GM23338 (cell line): ENCODE measurements around the gene GUCY2C. TPM values are rescaled to one million over a fixed set of nuclear protein-coding genes. Genes with fewer than 3 reads are reported as not detected.

Source experiments
- ATAC-seq: fragments of 200-7000 bp; cut with Tn5 transposase; 3 replicates; pipeline ENCODE4 v1.9.1; 2020
- DNase-seq: peaks from one replicate; pipeline ENCODE4 v3.0.0-alpha.2; 2015; ENCODE audit warnings: low spot score
- H2AFZ ChIP-seq: fragments of 200-600 bp; sonication (generic); 2 replicates; pipeline ENCODE4 v1.8.0; 2016; ENCODE audit warnings: antibody characterized with exemption, mild to moderate bottlenecking, moderate library complexity
- H3F3A ChIP-seq: fragments of 200-600 bp; sonication (generic); replicated peaks from 2 replicates; pipeline ENCODE4 v1.8.0; 2017; ENCODE audit warnings: antibody characterized with exemption, mixed run types, low read depth
- H3K27ac ChIP-seq: fragments of 200-600 bp; sonication (generic); 2 replicates; pipeline ENCODE4 v1.6.1; 2016; ENCODE audit warnings: low read depth
- H3K27me3 ChIP-seq: fragments of 200-600 bp; sonication (generic); 2 replicates; pipeline ENCODE4 v1.8.0; 2016; ENCODE audit warnings: mild to moderate bottlenecking, mixed run types, moderate library complexity; ENCODE audit not compliant: insufficient read depth
- H3K36me3 ChIP-seq: fragments of 200-600 bp; sonication (generic); 2 replicates; pipeline ENCODE4 v1.8.0; 2016; ENCODE audit warnings: mild to moderate bottlenecking; ENCODE audit not compliant: insufficient read depth
- H3K4me1 ChIP-seq: fragments of 200-600 bp; sonication (generic); 2 replicates; pipeline ENCODE4 v1.8.0; 2016; ENCODE audit warnings: mild to moderate bottlenecking, moderate library complexity; ENCODE audit not compliant: insufficient read depth
- H3K4me2 ChIP-seq: fragments of 200-600 bp; sonication (generic); 2 replicates; pipeline ENCODE4 v1.7.1; 2017; ENCODE audit warnings: mixed run types
- H3K4me3 ChIP-seq: fragments of 200-600 bp; sonication (generic); 2 replicates; pipeline ENCODE4 v1.6.1; 2016; ENCODE audit warnings: mixed run types
- H3K79me2 ChIP-seq: fragments of 200-600 bp; sonication (generic); replicated peaks from 2 replicates; pipeline ENCODE4 v1.8.0; 2017; ENCODE audit warnings: mild to moderate bottlenecking; ENCODE audit not compliant: insufficient read depth
- H3K9me2 ChIP-seq: fragments of 200-600 bp; sonication (generic); 2 replicates; pipeline ENCODE4 v1.8.0; 2017; ENCODE audit not compliant: insufficient read depth
- H4K20me1 ChIP-seq: fragments of 200-600 bp; sonication (generic); replicated peaks from 2 replicates; pipeline ENCODE4 v1.8.0; 2017; ENCODE audit warnings: mild to moderate bottlenecking; ENCODE audit not compliant: insufficient read depth
- H3K27ac Mint-ChIP-seq: 2 replicates; pipeline ENCODE4 v1.8.0; 2020; ENCODE audit warnings: inconsistent platforms, mild to moderate bottlenecking, moderate library complexity, mixed read lengths
- H3K27me3 Mint-ChIP-seq: 3 replicates; pipeline ENCODE4 v1.8.0; 2022; ENCODE audit warnings: low read depth, mild to moderate bottlenecking, moderate library complexity, mixed read lengths, inconsistent platforms; ENCODE audit not compliant: insufficient read depth, poor library complexity
- H3K36me3 Mint-ChIP-seq: 3 replicates; pipeline ENCODE4 v1.8.0; 2021; ENCODE audit warnings: low read depth, mild to moderate bottlenecking, inconsistent platforms, moderate library complexity, mixed read lengths
- H3K4me1 Mint-ChIP-seq: 3 replicates; pipeline ENCODE4 v1.8.0; 2020; ENCODE audit warnings: mild to moderate bottlenecking, inconsistent platforms, mixed read lengths
- H3K4me3 Mint-ChIP-seq: 3 replicates; pipeline ENCODE4 v1.8.0; 2021; ENCODE audit warnings: moderate library complexity, mild to moderate bottlenecking, inconsistent platforms, mixed read lengths
- H3K9me3 Mint-ChIP-seq: 3 replicates; pipeline ENCODE4 v1.8.0; 2020; ENCODE audit warnings: moderate library complexity, mild to moderate bottlenecking, inconsistent platforms, mixed read lengths
- CREB1 ChIP-seq: fragments of 250-450 bp; sonication (Bioruptor Pico); IDR thresholded peaks from 2 replicates; pipeline ENCODE4 v1.5.0; 2020; ENCODE audit warnings: low read depth, mild to moderate bottlenecking, moderate library complexity
- EZH2 ChIP-seq: fragments of 200-600 bp; sonication (generic); IDR thresholded peaks from one replicate; pipeline ENCODE4 v1.8.0; 2017; ENCODE audit warnings: antibody characterized with exemption, mild to moderate bottlenecking, low read depth; ENCODE audit not compliant: unreplicated experiment
- EZH2phosphoT487 ChIP-seq: fragments of 200-600 bp; sonication (generic); IDR thresholded peaks from one replicate; pipeline ENCODE4 v1.8.1; 2018; ENCODE audit warnings: antibody characterized with exemption; ENCODE audit not compliant: unreplicated experiment
- JUNB ChIP-seq: IDR thresholded peaks from one replicate; pipeline ENCODE4 v1.6.1; 2016; ENCODE audit warnings: antibody characterized with exemption; ENCODE audit not compliant: unreplicated experiment
- STAT1 ChIP-seq: IDR thresholded peaks from one replicate; pipeline ENCODE4 v1.6.1; 2016; ENCODE audit warnings: antibody characterized with exemption; ENCODE audit not compliant: unreplicated experiment
- ZNF114 ChIP-seq: fragments of 250-450 bp; sonication (Bioruptor Pico); IDR thresholded peaks from 2 replicates; pipeline ENCODE4 v1.5.0; 2020; ENCODE audit warnings: mild to moderate bottlenecking, moderate library complexity
- ZNF331 ChIP-seq: fragments of 250-450 bp; sonication (Bioruptor Pico); IDR thresholded peaks from 2 replicates; pipeline ENCODE4 v1.5.0; 2020; ENCODE audit warnings: low read depth, mild to moderate bottlenecking, moderate library complexity
- polyA plus RNA-seq: library from polyadenylated mRNA; unstranded; fragments of >200 nt; fragmentation: Nextera tagmentation; extraction: Ambion mirVana; gene quantifications from 2 replicates; pipeline ENCODE4 v1.2.1, GENCODE V29; 2016
- total RNA-seq: library from RNA; depleted of rRNA; stranded (reverse); fragments of >200 nt; shearing (Covaris generic); gene quantifications from 2 replicates; pipeline ENCODE4 v1.2.3, GENCODE V29; 2014
- TF ChIP-seq, protein P1 (sequence below): fragments of 250-450 bp; sonication (Bioruptor Pico); IDR thresholded peaks from 2 replicates; pipeline ENCODE4 v1.5.0; 2020; ENCODE audit warnings: mild to moderate bottlenecking, moderate library complexity
- TF ChIP-seq, protein P2 (sequence below), 2 experiments: fragments of 200-600 bp in 1 of 2; sonication (generic) in 1 of 2; conservative IDR thresholded peaks; 2 replicates each; pipeline versions ENCODE4 v1.5.1 to v1.6.1; 2016 to 2017; ENCODE audit warnings: antibody characterized with exemption in 2 of 2, low read depth in 2 of 2, mild to moderate bottlenecking in 2 of 2, moderate library complexity in 1 of 2

Gene GUCY2C
- total and polyA plus RNA-seq, 2 experiments from 2014 or later: 2.1 to 3.1 TPM

DNA sequence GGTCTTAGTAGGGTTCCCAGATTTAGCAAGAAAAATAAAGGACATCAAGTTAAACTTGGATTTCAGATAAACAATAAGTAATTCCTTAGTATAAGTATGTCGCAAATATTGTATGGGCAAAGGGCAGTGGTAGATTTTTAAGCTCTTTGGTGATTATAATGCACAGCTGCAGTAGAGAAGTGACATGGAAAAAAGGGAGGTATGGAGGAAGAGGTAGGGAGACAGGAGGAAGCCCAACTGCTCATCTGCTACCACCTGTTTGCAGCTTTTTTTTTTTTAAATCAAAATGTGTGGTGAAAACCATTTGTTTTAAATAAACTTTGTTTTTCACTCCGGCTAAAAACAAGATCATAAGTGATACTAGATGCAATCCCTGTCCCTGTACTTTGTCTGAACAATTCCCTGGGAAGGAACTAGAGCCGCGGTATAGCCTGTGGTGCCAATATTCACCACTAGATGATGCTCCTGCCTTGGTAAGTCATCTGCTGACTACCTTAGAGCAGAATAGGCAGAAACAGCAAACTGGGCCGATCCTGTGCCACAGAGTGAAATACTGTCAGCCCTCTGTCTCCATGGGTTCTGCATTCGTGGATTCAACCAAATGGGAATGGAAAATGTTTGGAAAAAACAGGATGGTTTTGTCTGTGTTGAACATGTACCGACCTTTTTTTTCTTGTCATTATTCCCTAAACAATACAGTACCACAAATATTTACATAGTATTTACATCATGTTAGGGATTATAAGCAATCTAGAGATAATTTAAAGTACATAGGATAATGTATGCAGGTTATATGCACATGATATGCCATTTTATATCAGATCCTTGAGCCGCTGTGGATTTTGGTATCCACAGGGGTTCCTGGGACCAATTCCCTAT is 66.3 kb downstream of the GUCY2C start:
- Histone ChIP-seq H3K4me3 (no peak overlapping the region), H3K36me3 (no peaks in the 10 kb centered on the region), H3K27ac (no peak overlapping the region), H3K27me3 (no peaks in the 10 kb centered on the region), H3K79me2 (no peaks in the 10 kb centered on the region), H3K4me1 (peaks cover 17% of the 10 kb centered on the region), H3F3A (no peaks in the 10 kb centered on the region), H4K20me1 (no peaks in the 10 kb centered on the region), H2AFZ (no peak overlapping the region), H3K4me2 (no peak overlapping the region), H3K9me2 (no peaks in the 10 kb centered on the region)
- DNase-seq (peak; percentile 92), ATAC-seq (peak; percentile 100)
- Mint-ChIP-seq H3K4me1 (peaks cover 11% of the 10 kb centered on the region; the same call in 2 of the 3 replicates), H3K36me3 (no peaks in the 10 kb centered on the region; the same call in 2 of the 3 replicates), H3K9me3 (no peaks in the 10 kb centered on the region), H3K27ac (no peak overlapping the region), H3K4me3 (no peak overlapping the region), H3K27me3 (no peaks in the 10 kb centered on the region)
- TF ChIP-seq EZH2: no peak
- no peak for TF ChIP-seq CREB1 (CRISPR knock-in tag)
- no peak for TF ChIP-seq ZNF114 (CRISPR knock-in tag)
- TF ChIP-seq, protein P1, sequence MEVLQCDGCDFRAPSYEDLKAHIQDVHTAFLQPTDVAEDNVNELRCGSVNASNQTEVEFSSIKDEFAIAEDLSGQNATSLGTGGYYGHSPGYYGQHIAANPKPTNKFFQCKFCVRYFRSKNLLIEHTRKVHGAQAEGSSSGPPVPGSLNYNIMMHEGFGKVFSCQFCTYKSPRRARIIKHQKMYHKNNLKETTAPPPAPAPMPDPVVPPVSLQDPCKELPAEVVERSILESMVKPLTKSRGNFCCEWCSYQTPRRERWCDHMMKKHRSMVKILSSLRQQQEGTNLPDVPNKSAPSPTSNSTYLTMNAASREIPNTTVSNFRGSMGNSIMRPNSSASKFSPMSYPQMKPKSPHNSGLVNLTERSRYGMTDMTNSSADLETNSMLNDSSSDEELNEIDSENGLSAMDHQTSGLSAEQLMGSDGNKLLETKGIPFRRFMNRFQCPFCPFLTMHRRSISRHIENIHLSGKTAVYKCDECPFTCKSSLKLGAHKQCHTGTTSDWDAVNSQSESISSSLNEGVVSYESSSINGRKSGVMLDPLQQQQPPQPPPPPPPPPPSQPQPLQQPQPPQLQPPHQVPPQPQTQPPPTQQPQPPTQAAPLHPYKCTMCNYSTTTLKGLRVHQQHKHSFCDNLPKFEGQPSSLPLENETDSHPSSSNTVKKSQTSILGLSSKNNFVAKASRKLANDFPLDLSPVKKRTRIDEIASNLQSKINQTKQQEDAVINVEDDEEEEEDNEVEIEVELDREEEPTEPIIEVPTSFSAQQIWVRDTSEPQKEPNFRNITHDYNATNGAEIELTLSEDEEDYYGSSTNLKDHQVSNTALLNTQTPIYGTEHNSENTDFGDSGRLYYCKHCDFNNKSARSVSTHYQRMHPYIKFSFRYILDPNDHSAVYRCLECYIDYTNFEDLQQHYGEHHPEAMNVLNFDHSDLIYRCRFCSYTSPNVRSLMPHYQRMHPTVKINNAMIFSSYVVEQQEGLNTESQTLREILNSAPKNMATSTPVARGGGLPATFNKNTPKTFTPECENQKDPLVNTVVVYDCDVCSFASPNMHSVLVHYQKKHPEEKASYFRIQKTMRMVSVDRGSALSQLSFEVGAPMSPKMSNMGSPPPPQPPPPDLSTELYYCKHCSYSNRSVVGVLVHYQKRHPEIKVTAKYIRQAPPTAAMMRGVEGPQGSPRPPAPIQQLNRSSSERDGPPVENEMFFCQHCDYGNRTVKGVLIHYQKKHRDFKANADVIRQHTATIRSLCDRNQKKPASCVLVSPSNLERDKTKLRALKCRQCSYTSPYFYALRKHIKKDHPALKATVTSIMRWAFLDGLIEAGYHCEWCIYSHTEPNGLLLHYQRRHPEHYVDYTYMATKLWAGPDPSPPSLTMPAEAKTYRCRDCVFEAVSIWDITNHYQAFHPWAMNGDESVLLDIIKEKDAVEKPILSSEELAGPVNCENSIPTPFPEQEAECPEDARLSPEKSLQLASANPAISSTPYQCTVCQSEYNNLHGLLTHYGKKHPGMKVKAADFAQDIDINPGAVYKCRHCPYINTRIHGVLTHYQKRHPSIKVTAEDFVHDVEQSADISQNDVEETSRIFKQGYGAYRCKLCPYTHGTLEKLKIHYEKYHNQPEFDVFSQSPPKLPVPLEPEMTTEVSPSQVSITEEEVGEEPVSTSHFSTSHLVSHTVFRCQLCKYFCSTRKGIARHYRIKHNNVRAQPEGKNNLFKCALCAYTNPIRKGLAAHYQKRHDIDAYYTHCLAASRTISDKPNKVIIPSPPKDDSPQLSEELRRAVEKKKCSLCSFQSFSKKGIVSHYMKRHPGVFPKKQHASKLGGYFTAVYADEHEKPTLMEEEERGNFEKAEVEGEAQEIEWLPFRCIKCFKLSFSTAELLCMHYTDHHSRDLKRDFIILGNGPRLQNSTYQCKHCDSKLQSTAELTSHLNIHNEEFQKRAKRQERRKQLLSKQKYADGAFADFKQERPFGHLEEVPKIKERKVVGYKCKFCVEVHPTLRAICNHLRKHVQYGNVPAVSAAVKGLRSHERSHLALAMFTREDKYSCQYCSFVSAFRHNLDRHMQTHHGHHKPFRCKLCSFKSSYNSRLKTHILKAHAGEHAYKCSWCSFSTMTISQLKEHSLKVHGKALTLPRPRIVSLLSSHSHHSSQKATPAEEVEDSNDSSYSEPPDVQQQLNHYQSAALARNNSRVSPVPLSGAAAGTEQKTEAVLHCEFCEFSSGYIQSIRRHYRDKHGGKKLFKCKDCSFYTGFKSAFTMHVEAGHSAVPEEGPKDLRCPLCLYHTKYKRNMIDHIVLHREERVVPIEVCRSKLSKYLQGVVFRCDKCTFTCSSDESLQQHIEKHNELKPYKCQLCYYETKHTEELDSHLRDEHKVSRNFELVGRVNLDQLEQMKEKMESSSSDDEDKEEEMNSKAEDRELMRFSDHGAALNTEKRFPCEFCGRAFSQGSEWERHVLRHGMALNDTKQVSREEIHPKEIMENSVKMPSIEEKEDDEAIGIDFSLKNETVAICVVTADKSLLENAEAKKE: no peak
- no peak for TF ChIP-seq ZNF331
- no peak for TF ChIP-seq JUNB
- TF ChIP-seq STAT1: no peak
- TF ChIP-seq EZH2phosphoT487: no peak
- TF ChIP-seq, protein P2, sequence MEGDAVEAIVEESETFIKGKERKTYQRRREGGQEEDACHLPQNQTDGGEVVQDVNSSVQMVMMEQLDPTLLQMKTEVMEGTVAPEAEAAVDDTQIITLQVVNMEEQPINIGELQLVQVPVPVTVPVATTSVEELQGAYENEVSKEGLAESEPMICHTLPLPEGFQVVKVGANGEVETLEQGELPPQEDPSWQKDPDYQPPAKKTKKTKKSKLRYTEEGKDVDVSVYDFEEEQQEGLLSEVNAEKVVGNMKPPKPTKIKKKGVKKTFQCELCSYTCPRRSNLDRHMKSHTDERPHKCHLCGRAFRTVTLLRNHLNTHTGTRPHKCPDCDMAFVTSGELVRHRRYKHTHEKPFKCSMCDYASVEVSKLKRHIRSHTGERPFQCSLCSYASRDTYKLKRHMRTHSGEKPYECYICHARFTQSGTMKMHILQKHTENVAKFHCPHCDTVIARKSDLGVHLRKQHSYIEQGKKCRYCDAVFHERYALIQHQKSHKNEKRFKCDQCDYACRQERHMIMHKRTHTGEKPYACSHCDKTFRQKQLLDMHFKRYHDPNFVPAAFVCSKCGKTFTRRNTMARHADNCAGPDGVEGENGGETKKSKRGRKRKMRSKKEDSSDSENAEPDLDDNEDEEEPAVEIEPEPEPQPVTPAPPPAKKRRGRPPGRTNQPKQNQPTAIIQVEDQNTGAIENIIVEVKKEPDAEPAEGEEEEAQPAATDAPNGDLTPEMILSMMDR (conservative IDR thresholded peaks at IDR 0.05; ENCODE audit: low read depth in 2 of 2): peak; percentile 98 to 100
